A549 (cell line): ENCODE results near the gene CTXND2. TPM values are rescaled to one million over a fixed set of nuclear protein-coding genes. Genes with fewer than 3 reads are reported as not detected.
A peak's percentile ranks its signal among the peaks of the same experiment; 100 is the strongest.
"Not testable (repeated sequence)": the region's sequence is repeated elsewhere in the genome, so short reads cannot be mapped to it uniquely, and the experiment has no call there.

Experiments
- ATAC-seq, 2 experiments: fragments of 200-7000 bp in 1 of 2; fragments of >200 bp in 1 of 2; cut with Nextera tagmentation in 1 of 2; cut with Tn5 transposase in 1 of 2; 3 replicates each; pipeline versions ENCODE4 v1.8.0 to v1.9.1; 2018 to 2020; ENCODE audit warnings: mild to moderate bottlenecking in 1 of 2, moderate library complexity in 1 of 2
- CTCF ChIA-PET: fragments of 300-600 bp; sonication (Branson Sonifier 250); formaldehyde crosslinking; extraction: SDS; loops from one replicate; lab custom pipeline; 2021; ENCODE audit warnings: antibody characterized with exemption, inconsistent platforms; lab: Yijun Ruan, JAX
- POLR2A ChIA-PET: fragments of 350-600 bp; formaldehyde crosslinking; extraction: SDS; loops from one replicate; lab custom pipeline; 2021; ENCODE audit warnings: antibody characterized with exemption, inconsistent platforms; lab: Yijun Ruan, JAX
- DNase-seq, 2 experiments: peaks; one replicate each; pipeline versions ENCODE4 v3.0.0 to v3.0.0-alpha.2; 2011 to 2016; ENCODE audit warnings: low read depth in 1 of 2, low spot score in 1 of 2
- FAIRE-seq: peaks from 2 replicates; lab custom pipeline; 2011; peaks lifted over from hg19 to GRCh38; lab: Jason Lieb, UNC
- H3K27ac ChIP-seq, 2 experiments: fragments of >200 bp; sonication (Bioruptor Twin); formaldehyde crosslinking; 3 replicates each; pipeline ENCODE4 v1.5.1; 2016 to 2017
- H3K4me1 ChIP-seq: fragments of >200 bp; sonication (Bioruptor Twin); formaldehyde crosslinking; 3 replicates; pipeline ENCODE4 v1.6.1; 2016
- H3K4me2 ChIP-seq: fragments of >200 bp; sonication (Bioruptor Twin); formaldehyde crosslinking; 3 replicates; pipeline ENCODE4 v1.6.1; 2016
- H3K4me3 ChIP-seq: fragments of >200 bp; sonication (Bioruptor Twin); formaldehyde crosslinking; 3 replicates; pipeline ENCODE4 v1.5.1; 2016
- H3K9me3 ChIP-seq: fragments of >200 bp; sonication (Bioruptor Twin); formaldehyde crosslinking; 3 replicates; pipeline ENCODE4 v1.6.1; 2016
- BHLHE40 ChIP-seq: IDR thresholded peaks from 2 replicates; pipeline ENCODE4 v1.6.1; 2012; ENCODE audit warnings: low read depth, low read length, inconsistent platforms
- CHD4 ChIP-seq: fragments of 200-600 bp; sonication (generic); IDR thresholded peaks from 2 replicates; pipeline ENCODE4 v1.6.1; 2016; ENCODE audit warnings: antibody characterized with exemption, mild to moderate bottlenecking, borderline replicate concordance
- ESRRA ChIP-seq: fragments of 150-350 bp; IDR thresholded peaks from 2 replicates; pipeline ENCODE4 v1.6.1; 2014; ENCODE audit warnings: mild to moderate bottlenecking, low read length, borderline replicate concordance
- FOSB ChIP-seq: fragments of 250-450 bp; sonication (Bioruptor Pico); IDR thresholded peaks from 2 replicates; pipeline ENCODE4 v1.5.0; 2020; ENCODE audit warnings: mild to moderate bottlenecking, moderate library complexity
- HDAC2 ChIP-seq: fragments of 200-600 bp; sonication (generic); IDR thresholded peaks from 2 replicates; pipeline ENCODE4 v1.6.1; 2016
- MYC ChIP-seq: IDR thresholded peaks from 2 replicates; pipeline ENCODE4 v1.6.1; 2012; ENCODE audit warnings: mild to moderate bottlenecking, inconsistent platforms, low read length, improper control_type of control experiment, borderline replicate concordance
- NPAS2 ChIP-seq: fragments of 250-450 bp; sonication (Bioruptor Pico); IDR thresholded peaks from 2 replicates; pipeline ENCODE4 v1.8.0; 2022; ENCODE audit warnings: mild to moderate bottlenecking, moderate library complexity, borderline replicate concordance
- PHF8 ChIP-seq: fragments of 200-600 bp; sonication (generic); IDR thresholded peaks from 2 replicates; pipeline ENCODE4 v1.6.1; 2016; ENCODE audit warnings: low read depth, mild to moderate bottlenecking, antibody characterized with exemption, moderate library complexity, borderline replicate concordance
- POLR2A ChIP-seq: IDR thresholded peaks from 2 replicates; pipeline ENCODE4 v1.6.1; 2012; ENCODE audit warnings: mild to moderate bottlenecking, low read length
- POLR2AphosphoS2 ChIP-seq: conservative IDR thresholded peaks from 2 replicates; pipeline ENCODE4 v1.6.1; 2012; ENCODE audit warnings: low read length, improper control_type of control experiment, inconsistent platforms
- RFX5 ChIP-seq: fragments of 450-650 bp; IDR thresholded peaks from 2 replicates; pipeline ENCODE4 v1.7.1; 2014; ENCODE audit warnings: antibody characterized with exemption, mild to moderate bottlenecking, moderate library complexity
- TP53 ChIP-seq: fragments of 250-450 bp; sonication (Bioruptor Pico); IDR thresholded peaks from 2 replicates; pipeline ENCODE4 v1.5.0; 2021; ENCODE audit warnings: mild to moderate bottlenecking, moderate library complexity
- ZC3H11A ChIP-seq: fragments of 450-650 bp; IDR thresholded peaks from 2 replicates; pipeline ENCODE4 v1.6.1; 2014; ENCODE audit warnings: antibody characterized with exemption, mild to moderate bottlenecking
- ZNF302 ChIP-seq: fragments of 250-450 bp; sonication (Bioruptor Pico); IDR thresholded peaks from 2 replicates; pipeline ENCODE4 v1.9.0; 2021; ENCODE audit warnings: inconsistent platforms, mild to moderate bottlenecking, moderate library complexity
- WGBS: methylation state at CpG from one replicate; pipeline ENCODE4 v1.1.6; 2017; ENCODE audit errors: missing lambda C conversion rate; 5-methylcytosine and 5-hydroxymethylcytosine counted together
- polyA plus RNA-seq, 4 experiments: library from polyadenylated mRNA; depleted of rRNA in 3 of 4; stranded (reverse); fragments of >200 nt; fragmentation: RNase III in 1 of 4; extraction: RNeasy Plus Mini Kit Qiagen cat#74134 plus additional on column Dnase treatment in 1 of 4; gene quantifications; 2 replicates in 3 of 4; 3 replicates in 1 of 4; pipeline ENCODE4 v1.2.3, GENCODE V29; 2011 to 2017
- TF ChIP-seq, protein P1 (sequence below): fragments of 150-350 bp; IDR thresholded peaks from 2 replicates; pipeline ENCODE4 v1.6.1; 2014; ENCODE audit warnings: low read depth, mild to moderate bottlenecking, low read length

CTXND2 gene
- polyA plus RNA-seq, 2 of the 4 experiments (the other 2 are of a cell fraction): not detected

DNA sequence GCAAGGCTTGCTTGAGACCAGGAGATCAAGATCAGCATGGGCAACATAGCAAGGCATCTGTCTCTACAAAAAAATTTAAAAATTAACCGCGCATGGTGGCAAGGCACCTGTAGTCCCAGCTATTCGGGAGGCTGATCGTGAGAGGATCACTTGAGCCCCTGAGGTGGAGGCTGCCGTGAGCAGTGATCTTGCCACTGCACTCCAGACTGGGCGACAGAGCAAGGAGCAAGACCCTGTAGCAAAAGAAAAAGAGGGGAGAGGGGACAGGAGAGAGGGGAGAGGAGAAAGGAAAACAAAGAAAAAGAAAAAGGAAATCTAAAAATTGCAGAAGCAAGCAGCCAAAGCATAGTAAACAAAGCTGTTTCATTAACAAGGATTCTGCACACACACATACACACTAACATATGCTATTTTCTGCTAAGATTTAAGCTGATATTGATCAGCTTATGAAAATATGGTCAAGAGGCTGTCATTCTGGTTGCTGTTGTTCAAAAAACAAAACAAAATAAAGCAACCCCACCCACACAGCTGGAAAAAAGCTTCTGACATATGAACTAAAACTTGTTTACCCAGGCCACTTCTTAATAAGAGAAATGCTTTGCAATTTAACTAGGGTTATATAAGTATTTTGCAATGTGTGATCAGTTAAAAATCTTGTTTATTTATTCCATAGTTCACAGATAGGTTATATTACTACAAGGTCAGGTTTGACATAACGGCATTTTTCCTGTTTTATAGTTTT lies 12.3 kb upstream of the CTXND2 start (continued):
- TF ChIP-seq TP53: no peak
- TF ChIP-seq MYC: no peak

GRCh38 chr1:150875197-150876118 lies 11.5 kb upstream of the CTXND2 start:
- no peak for DNase-seq

DNA sequence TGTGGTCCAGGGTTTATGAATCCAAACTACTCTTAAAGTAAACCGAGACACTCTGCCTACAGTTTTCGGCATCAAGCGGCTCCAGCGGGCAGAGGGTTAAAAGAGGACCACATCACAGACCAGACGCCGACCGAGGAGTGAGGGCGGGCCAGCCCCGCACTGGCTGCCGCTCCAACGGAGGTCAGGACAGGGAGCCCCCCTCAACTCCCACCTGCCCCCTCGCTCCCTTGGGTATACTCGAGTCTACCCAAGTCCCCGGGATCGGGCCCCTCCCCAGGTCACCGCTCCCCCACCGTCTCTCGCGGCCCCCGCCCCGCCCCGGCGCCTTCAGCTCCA lies 10.8 kb upstream of the CTXND2 start:
- peak; percentile 80 to 82 for ATAC-seq
- DNase-seq: peak in 1 of 2 experiments; percentile 42
- peak overlapping the region; percentile 91 for H3K4me2 ChIP-seq
- WGBS: 9% methylated on average over 7 of the region's 23 CpGs
- no peak for FAIRE-seq
- peaks cover 24% of the 10 kb centered on the region for H3K4me1 ChIP-seq
- H3K9me3 ChIP-seq: no peaks in the 10 kb centered on the region
- TF ChIP-seq ZNF302 (no peak), PHF8 (peak; percentile 32; the same call in 1 of the 2 replicates), ZC3H11A (no peak)
- TF ChIP-seq, protein P1, sequence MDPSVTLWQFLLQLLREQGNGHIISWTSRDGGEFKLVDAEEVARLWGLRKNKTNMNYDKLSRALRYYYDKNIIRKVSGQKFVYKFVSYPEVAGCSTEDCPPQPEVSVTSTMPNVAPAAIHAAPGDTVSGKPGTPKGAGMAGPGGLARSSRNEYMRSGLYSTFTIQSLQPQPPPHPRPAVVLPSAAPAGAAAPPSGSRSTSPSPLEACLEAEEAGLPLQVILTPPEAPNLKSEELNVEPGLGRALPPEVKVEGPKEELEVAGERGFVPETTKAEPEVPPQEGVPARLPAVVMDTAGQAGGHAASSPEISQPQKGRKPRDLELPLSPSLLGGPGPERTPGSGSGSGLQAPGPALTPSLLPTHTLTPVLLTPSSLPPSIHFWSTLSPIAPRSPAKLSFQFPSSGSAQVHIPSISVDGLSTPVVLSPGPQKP: no peak
- ChIA-PET CTCF (interaction anchor here (7.0 kb wide), 1 partner anchor 47 kb away, joined by 41 read pairs; no protein-coding TSS in a partner anchor), POLR2A (interaction anchor here (1.4 to 1.5 kb wide), 3 partner anchors 8 to 50 kb away, joined by 4 to 6 read pairs (median 4); partner anchors contain the start of gene SETDB1)
- H3K27ac ChIP-seq: peak overlapping the region; percentile 93 to 97
- H3K4me3 ChIP-seq: peak overlapping the region; percentile 82

More at GRCh38 chr1:150875197-150876118, 11.5 kb upstream of the CTXND2 start:
- TF ChIP-seq FOSB (no peak), RFX5 (no peak), POLR2AphosphoS2 (no peak), BHLHE40 (no peak), PHF8 (no peak), HDAC2 (no peak), ESRRA (no peak), CHD4 (no peak), POLR2A (no peak), NPAS2 (CRISPR knock-in tag) (no peak)
- TF ChIP-seq, protein P1: no peak
- ChIA-PET CTCF (interaction anchor here (0.8 to 7.0 kb wide), 5 partner anchors 10 to 315 kb away, joined by 3 to 41 read pairs (median 3); no protein-coding TSS in a partner anchor), POLR2A (interaction anchor here (0.7 to 1.4 kb wide), 3 partner anchors 7 to 47 kb away, joined by 3 to 4 read pairs (median 4); no protein-coding TSS in a partner anchor)
- FAIRE-seq: no peak
- peak in 1 of 2 experiments; percentile 31; a peak in 3 of 6 replicates for ATAC-seq
- H3K4me2 ChIP-seq: peak overlapping the region; percentile 91
- H3K4me1 ChIP-seq: peaks cover 19% of the 10 kb centered on the region
- H3K9me3 ChIP-seq: no peaks in the 10 kb centered on the region
- peak overlapping the region; percentile 82 for H3K4me3 ChIP-seq
- 17% methylated on average over 17 of the region's 17 CpGs for WGBS
- peak overlapping the region; percentile 93 to 97 for H3K27ac ChIP-seq

DNA sequence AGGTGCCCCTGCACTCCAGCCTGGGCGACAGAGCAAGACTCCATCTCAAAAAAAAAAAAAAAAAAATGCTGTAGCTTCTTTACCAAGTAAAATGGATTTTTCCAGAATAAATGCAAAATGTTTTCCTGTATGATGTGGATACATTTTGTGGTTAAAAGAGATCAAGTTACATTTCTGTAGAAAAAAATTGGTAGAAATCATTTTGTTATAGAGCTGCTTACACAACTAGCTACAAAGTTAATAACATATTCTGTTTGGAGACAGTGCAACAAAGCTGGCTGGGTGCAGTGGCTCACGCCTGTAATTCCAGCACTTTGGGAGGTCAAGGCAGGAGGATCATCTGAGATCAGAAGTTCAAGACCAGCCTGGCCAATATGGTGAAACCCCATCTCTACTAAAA lies 8.0 kb upstream of the CTXND2 start:
- ChIA-PET POLR2A (interaction anchor here (0.7 kb wide), 1 partner anchor 13 kb away, joined by 8 read pairs; no protein-coding TSS in a partner anchor), CTCF (interaction anchor here (0.7 to 7.0 kb wide), 4 partner anchors 44 to 597 kb away, joined by 3 to 41 read pairs (median 4); no protein-coding TSS in a partner anchor)
- WGBS: 90% methylated on average over 2 of the region's 2 CpGs
- not testable (repeated sequence) for DNase-seq, FAIRE-seq, H3K4me2 ChIP-seq, ATAC-seq, H3K9me3 ChIP-seq, H3K4me3 ChIP-seq
- peaks cover 32% of the 10 kb centered on the region for H3K4me1 ChIP-seq
- H3K27ac ChIP-seq: peak overlapping the region in 1 of 2 experiments; percentile 48; a peak in 1 of 6 replicates
